ENCODE results near the gene PLXNA2.

DNA sequence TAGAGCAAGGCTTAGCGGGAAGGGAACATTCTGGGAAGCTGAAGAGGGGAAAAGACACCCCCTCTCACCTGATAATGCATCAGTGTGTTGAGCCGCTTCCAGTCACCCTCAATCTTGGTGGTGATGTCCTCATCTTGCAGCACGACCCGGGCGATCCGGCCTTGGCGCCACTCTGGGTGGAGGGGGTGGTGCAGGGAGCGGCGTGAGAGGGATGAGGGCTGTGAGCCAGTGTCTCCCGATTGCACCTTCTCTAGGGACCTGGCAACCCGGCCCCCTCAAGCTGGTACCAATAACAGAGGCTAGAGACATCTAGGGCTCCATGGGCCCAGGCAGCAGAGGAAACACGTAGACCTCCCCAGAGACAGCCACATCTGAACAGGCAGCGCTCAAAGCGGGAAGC is 205.9 kb downstream of the PLXNA2 start:
- TF ChIP-seq, protein P1, sequence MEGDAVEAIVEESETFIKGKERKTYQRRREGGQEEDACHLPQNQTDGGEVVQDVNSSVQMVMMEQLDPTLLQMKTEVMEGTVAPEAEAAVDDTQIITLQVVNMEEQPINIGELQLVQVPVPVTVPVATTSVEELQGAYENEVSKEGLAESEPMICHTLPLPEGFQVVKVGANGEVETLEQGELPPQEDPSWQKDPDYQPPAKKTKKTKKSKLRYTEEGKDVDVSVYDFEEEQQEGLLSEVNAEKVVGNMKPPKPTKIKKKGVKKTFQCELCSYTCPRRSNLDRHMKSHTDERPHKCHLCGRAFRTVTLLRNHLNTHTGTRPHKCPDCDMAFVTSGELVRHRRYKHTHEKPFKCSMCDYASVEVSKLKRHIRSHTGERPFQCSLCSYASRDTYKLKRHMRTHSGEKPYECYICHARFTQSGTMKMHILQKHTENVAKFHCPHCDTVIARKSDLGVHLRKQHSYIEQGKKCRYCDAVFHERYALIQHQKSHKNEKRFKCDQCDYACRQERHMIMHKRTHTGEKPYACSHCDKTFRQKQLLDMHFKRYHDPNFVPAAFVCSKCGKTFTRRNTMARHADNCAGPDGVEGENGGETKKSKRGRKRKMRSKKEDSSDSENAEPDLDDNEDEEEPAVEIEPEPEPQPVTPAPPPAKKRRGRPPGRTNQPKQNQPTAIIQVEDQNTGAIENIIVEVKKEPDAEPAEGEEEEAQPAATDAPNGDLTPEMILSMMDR (IDR thresholded peaks at IDR 0.05) = no peak
- no peak for TF ChIP-seq POLR2A (IDR thresholded peaks at IDR 0.05)
